GM23248 (cell line): ENCODE data around the gene TCEA2. TPM values are rescaled to one million over a fixed set of nuclear protein-coding genes. Genes with fewer than 3 reads are reported as not detected.
"Not testable (repeated sequence)": the region's sequence is repeated elsewhere in the genome, so short reads cannot be mapped to it uniquely, and the experiment has no call there.

Experiments used
- DNase-seq: peaks from one replicate; pipeline ENCODE4 v3.0.0-alpha.2; 2015
- H2AFZ ChIP-seq: fragments of 200-600 bp; sonication (generic); 2 replicates; pipeline ENCODE4 v1.6.1; 2016; ENCODE audit warnings: antibody characterized with exemption
- H3F3A ChIP-seq: fragments of 200-600 bp; sonication (generic); 2 replicates; pipeline ENCODE4 v1.6.1; 2016; ENCODE audit warnings: mild to moderate bottlenecking, antibody characterized with exemption, mixed run types; ENCODE audit not compliant: insufficient read depth
- H3K27ac ChIP-seq: fragments of 200-600 bp; sonication (generic); 2 replicates; pipeline ENCODE4 v1.5.1; 2016; ENCODE audit warnings: mild to moderate bottlenecking
- H3K27me3 ChIP-seq: fragments of 200-600 bp; sonication (generic); replicated peaks from 2 replicates; pipeline ENCODE4 v1.6.1; 2016; ENCODE audit warnings: mild to moderate bottlenecking; ENCODE audit not compliant: insufficient read depth
- H3K36me3 ChIP-seq: fragments of 200-600 bp; sonication (generic); 2 replicates; pipeline ENCODE4 v1.6.1; 2016; ENCODE audit warnings: low read depth, mild to moderate bottlenecking
- H3K4me1 ChIP-seq: fragments of 200-600 bp; sonication (generic); 2 replicates; pipeline ENCODE4 v1.6.1; 2016; ENCODE audit warnings: mild to moderate bottlenecking; ENCODE audit not compliant: insufficient read depth
- H3K4me2 ChIP-seq: fragments of 200-600 bp; sonication (generic); one replicate; pipeline ENCODE4 v1.6.1; 2016; ENCODE audit warnings: mild to moderate bottlenecking; ENCODE audit not compliant: unreplicated experiment
- H3K4me3 ChIP-seq: fragments of 200-600 bp; sonication (generic); 2 replicates; pipeline ENCODE4 v1.5.1; 2016; ENCODE audit warnings: mild to moderate bottlenecking
- H3K79me2 ChIP-seq: fragments of 200-600 bp; sonication (generic); 2 replicates; pipeline ENCODE4 v1.6.1; 2016; ENCODE audit warnings: mild to moderate bottlenecking; ENCODE audit not compliant: insufficient read depth
- H3K9ac ChIP-seq: fragments of 200-600 bp; sonication (generic); 2 replicates; pipeline ENCODE4 v1.6.1; 2016; ENCODE audit warnings: mild to moderate bottlenecking
- H3K9me2 ChIP-seq: fragments of 200-600 bp; sonication (generic); 2 replicates; pipeline ENCODE4 v1.6.1; 2016; ENCODE audit warnings: mixed run types, mild to moderate bottlenecking, moderate library complexity; ENCODE audit not compliant: insufficient read depth
- H3K9me3 ChIP-seq: fragments of 200-600 bp; sonication (generic); one replicate; pipeline ENCODE4 v1.6.1; 2017; ENCODE audit warnings: low read depth
- H4K20me1 ChIP-seq: fragments of 200-600 bp; sonication (generic); 2 replicates; pipeline ENCODE4 v1.6.0; 2016; ENCODE audit not compliant: insufficient read depth
- EZH2 ChIP-seq: fragments of 200-600 bp; sonication (generic); IDR thresholded peaks from 2 replicates; pipeline ENCODE4 v1.6.1; 2018; ENCODE audit warnings: antibody characterized with exemption, mild to moderate bottlenecking; ENCODE audit not compliant: insufficient read depth, poor library complexity, severe bottlenecking
- EZH2phosphoT487 ChIP-seq: fragments of 200-600 bp; sonication (generic); IDR thresholded peaks from 2 replicates; pipeline ENCODE4 v1.6.1; 2018; ENCODE audit warnings: antibody characterized with exemption, moderate library complexity, mild to moderate bottlenecking, low read depth; ENCODE audit not compliant: insufficient read depth
- WGBS, 2 experiments: methylation state at CpG; one replicate each; pipeline ENCODE4 v1.1.6; 2015 to 2017; ENCODE audit warnings: low lambda C conversion rate in 2 of 2, low coverage in 1 of 2; ENCODE audit errors: missing lambda C conversion rate in 2 of 2; 5-methylcytosine and 5-hydroxymethylcytosine counted together
- in situ Hi-C: fragments of 300-500 bp; cut with MboI; formaldehyde crosslinking; loops from 2 replicates; pipeline ENCODE4 v1.15.0; 2020
- polyA plus RNA-seq: library from polyadenylated mRNA; unstranded; fragments of >200 nt; fragmentation: Nextera tagmentation; extraction: Ambion mirVana; gene quantifications from 2 replicates; pipeline ENCODE4 v1.2.1, GENCODE V29; 2016
- total RNA-seq: library from RNA; depleted of rRNA; stranded (reverse); fragments of >200 nt; shearing (Covaris generic); gene quantifications from 2 replicates; pipeline ENCODE4 v1.2.3, GENCODE V29; 2014

The TCEA2 gene
- total and polyA plus RNA-seq, 2 experiments from 2014 or later = 34.3 to 70.7 TPM

- Histone ChIP-seq H3K27me3 (peaks cover 4% of the 10 kb centered on the region; the same call in 1 of the 2 replicates), H3K9ac (no peak within 1 kb of the TSS), H3K9me2 (no peaks in the 10 kb centered on the region), H3K4me1 (no peaks in the 10 kb centered on the region), H3K36me3 (no peaks in the 10 kb centered on the region), H3K27ac (no peak within 1 kb of the TSS), H3K4me2 (peak within 1 kb of the TSS; percentile 49), H2AFZ (peak within 1 kb of the TSS; percentile 70), H3K4me3 (peak within 1 kb of the TSS; percentile 66), H3K9me3 (no peaks in the 10 kb centered on the region), H3F3A (no peaks in the 10 kb centered on the region), H4K20me1 (no peaks in the 10 kb centered on the region), H3K79me2 (no peaks in the 10 kb centered on the region)
- 4 to 6% methylated on average over 71 to 73 of the region's 86 CpGs for WGBS, 2 experiments
- in situ Hi-C loops = no loop called here
- peak; percentile 29 for DNase-seq
- TF ChIP-seq EZH2 = peak; percentile 87
- TF ChIP-seq EZH2phosphoT487 = no peak
These were observed 21.0 kb downstream of the TCEA2 start, which contains the start of gene LKAAEAR1 for GRCh38 chr20:64083804-64084684. LKAAEAR1 (minus strand) TSS chr20:64084398; CDS start chr20:64084219, 179 bp downstream.

DNA sequence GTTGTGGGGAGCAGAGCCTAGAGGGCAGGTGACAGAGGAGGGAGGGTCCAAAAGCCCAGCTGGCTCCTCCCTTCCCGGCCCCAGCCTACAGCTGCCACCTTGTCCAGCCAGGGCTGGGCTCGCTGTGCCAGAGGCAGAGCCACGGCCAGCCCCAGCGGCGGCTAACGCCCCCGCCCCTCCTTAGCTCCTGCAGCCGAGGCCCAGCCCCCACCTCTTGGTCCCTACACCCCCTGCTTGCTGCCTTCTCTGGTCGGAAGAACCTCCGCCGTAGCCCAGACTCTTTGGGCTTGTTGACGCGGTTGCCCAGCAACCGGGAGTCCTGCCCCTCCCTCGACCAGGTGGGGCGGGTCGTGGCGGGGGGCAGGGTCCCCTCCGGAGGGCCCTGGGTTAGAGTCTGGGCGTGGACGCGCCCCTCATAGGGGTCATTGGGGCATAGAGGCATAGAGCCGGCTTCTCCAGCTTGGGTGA is 21.7 kb downstream of the TCEA2 start:
- WGBS, 2 experiments = 24 to 31% methylated on average over 23 of the region's 23 CpGs
- Histone ChIP-seq H3K27me3 (peaks cover 4% of the 10 kb centered on the region; the same call in 1 of the 2 replicates), H3K9ac (no peak overlapping the region), H3K4me3 (no peak overlapping the region), H3K9me3 (no peaks in the 10 kb centered on the region), H3K36me3 (no peaks in the 10 kb centered on the region), H3K4me2 (no peak overlapping the region), H3K4me1 (no peaks in the 10 kb centered on the region), H3K9me2 (no peaks in the 10 kb centered on the region), H3F3A (no peaks in the 10 kb centered on the region), H2AFZ (no peak overlapping the region), H4K20me1 (no peaks in the 10 kb centered on the region), H3K27ac (no peak overlapping the region), H3K79me2 (no peaks in the 10 kb centered on the region)
- TF ChIP-seq EZH2phosphoT487 (no peak), EZH2 (peak; percentile 66)
- DNase-seq = no peak
- in situ Hi-C loops = no loop called here

DNA sequence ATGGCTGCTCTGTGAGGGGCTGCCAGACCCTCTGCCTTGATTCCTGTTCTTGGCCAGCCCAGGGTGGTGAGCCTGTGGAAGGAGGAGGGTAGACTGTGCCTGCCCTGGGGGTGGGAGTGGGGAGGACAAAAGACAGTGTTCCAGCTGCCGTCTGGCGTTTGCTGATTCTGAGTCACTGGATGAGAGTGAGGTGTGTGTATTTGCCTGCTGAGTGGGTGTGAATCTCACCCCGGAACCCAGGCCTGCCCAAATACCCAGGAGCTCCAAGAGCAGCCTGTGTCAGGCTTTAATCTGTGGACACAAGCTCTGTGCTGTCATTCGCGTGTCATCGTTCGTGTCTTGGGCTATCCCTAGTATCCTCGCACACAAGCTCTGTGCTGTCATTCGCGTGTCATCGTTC is 23.8 kb downstream of the TCEA2 start:
- Histone ChIP-seq H3K27me3 (peaks cover 4% of the 10 kb centered on the region; the same call in 1 of the 2 replicates), H3K27ac (no peak overlapping the region), H3F3A (no peaks in the 10 kb centered on the region), H2AFZ (no peak overlapping the region), H3K4me1 (no peaks in the 10 kb centered on the region), H3K4me2 (no peak overlapping the region), H3K9me3 (no peaks in the 10 kb centered on the region), H4K20me1 (no peaks in the 10 kb centered on the region), H3K9ac (no peak overlapping the region), H3K79me2 (no peaks in the 10 kb centered on the region), H3K4me3 (no peak overlapping the region), H3K9me2 (no peaks in the 10 kb centered on the region), H3K36me3 (no peaks in the 10 kb centered on the region)
- TF ChIP-seq EZH2phosphoT487 (no peak), EZH2 (no peak)
- in situ Hi-C loops = no loop called here
- DNase-seq = peak; percentile 34
- WGBS, 2 experiments = 81 to 85% methylated on average over 9 to 11 of the region's 11 CpGs

- DNase-seq, H3K4me3 ChIP-seq, H3K79me2 ChIP-seq, H2AFZ ChIP-seq, H3K36me3 ChIP-seq, H3K4me2 ChIP-seq, H3K9me3 ChIP-seq, H3K4me1 ChIP-seq, H3K27ac ChIP-seq, H3K27me3 ChIP-seq, H3K9ac ChIP-seq, H4K20me1 ChIP-seq, in situ Hi-C loops, H3K9me2 ChIP-seq, H3F3A ChIP-seq: not testable (repeated sequence)
- WGBS, 2 experiments = 95 to 96% methylated on average over 5 to 10 of the region's 36 CpGs
These were observed 24.3 kb downstream of the TCEA2 start for GRCh38 chr20:64087226-64087825.

DNA sequence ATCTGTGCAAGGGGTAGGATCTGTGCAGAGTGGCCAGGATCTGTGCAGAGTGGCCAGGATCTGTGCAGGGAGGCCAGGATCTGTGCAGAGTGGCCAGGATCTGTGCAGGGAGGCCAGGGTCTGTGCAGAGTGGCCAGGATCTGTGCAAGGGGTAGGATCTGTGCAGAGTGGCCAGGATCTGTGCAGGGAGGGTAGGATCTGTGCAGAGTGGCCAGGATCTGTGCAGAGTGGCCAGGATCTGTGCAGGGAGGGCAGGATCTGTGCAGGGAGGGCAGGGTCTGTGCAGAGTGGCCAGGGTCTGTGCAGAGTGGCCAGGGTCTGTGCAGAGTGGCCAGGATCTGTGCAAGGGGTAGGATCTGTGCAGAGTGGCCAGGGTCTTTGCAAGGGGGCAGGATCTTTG is 25.6 kb downstream of the TCEA2 start:
- H3K9ac ChIP-seq, H3K9me2 ChIP-seq, H3K4me2 ChIP-seq, in situ Hi-C loops, H2AFZ ChIP-seq, H3K4me1 ChIP-seq, H3K9me3 ChIP-seq, H4K20me1 ChIP-seq, H3K79me2 ChIP-seq, H3K27me3 ChIP-seq, H3F3A ChIP-seq, H3K36me3 ChIP-seq, H3K27ac ChIP-seq, H3K4me3 ChIP-seq: not testable (repeated sequence)
- DNase-seq = peak; percentile 28
